22Rv1 (cell line): Measurements from ENCODE around the gene FAAP24.

Source experiments
- H3K27ac ChIP-seq: fragments of 450-650 bp; 2 replicates; pipeline ENCODE4 v1.5.1; 2017
- CTCF ChIP-seq: fragments of 450-650 bp; IDR thresholded peaks from 2 replicates; pipeline ENCODE4 v1.5.1; 2017; ENCODE audit warnings: mild to moderate bottlenecking
- ZFX ChIP-seq: fragments of 450-650 bp; IDR thresholded peaks from 2 replicates; pipeline ENCODE4 v1.6.1; 2017; ENCODE audit warnings: antibody characterized with exemption, borderline replicate concordance

The FAAP24 gene

GRCh38 chr19:33022472-33023116 lies 50.6 kb downstream of the FAAP24 start:
- H3K27ac ChIP-seq, result no peak overlapping the region
- TF ChIP-seq CTCF, result peak; percentile 20; the same call in 1 of the 2 replicates
- no peak for TF ChIP-seq ZFX

- TF ChIP-seq ZFX, result no peak
- TF ChIP-seq CTCF, result no peak
- H3K27ac ChIP-seq, result peak overlapping the region; percentile 80; the same call in 1 of the 2 replicates
These were observed 52.4 kb downstream of the FAAP24 start for GRCh38 chr19:33024398-33024797.

GRCh38 chr19:33025468-33026238 lies 53.6 kb downstream of the FAAP24 start:
- H3K27ac ChIP-seq, result peak overlapping the region; percentile 80

GRCh38 chr19:33026602-33027001 lies 54.6 kb downstream of the FAAP24 start:
- peak overlapping the region; percentile 80 for H3K27ac ChIP-seq
